IPS-20b (cell line): ENCODE data around the gene CEP131.

Source experiments
- H3K27ac ChIP-seq: one replicate; pipeline ENCODE4 v1.5.1; 2013; ENCODE audit warnings: low read length
- H3K27me3 ChIP-seq: 2 replicates; pipeline ENCODE4 v1.6.1; 2013; ENCODE audit warnings: mild to moderate bottlenecking, low read length, inconsistent platforms; ENCODE audit not compliant: insufficient read depth
- H3K36me3 ChIP-seq: 2 replicates; pipeline ENCODE4 v1.6.1; 2013; ENCODE audit warnings: low read depth, mild to moderate bottlenecking, inconsistent platforms, low read length, moderate library complexity; ENCODE audit not compliant: insufficient read depth
- H3K4me1 ChIP-seq: 2 replicates; pipeline ENCODE4 v1.6.1; 2013; ENCODE audit warnings: mild to moderate bottlenecking, control low read depth, inconsistent platforms, low read length, moderate library complexity; ENCODE audit not compliant: insufficient read depth
- H3K4me3 ChIP-seq: 2 replicates; pipeline ENCODE4 v1.5.1; 2013; ENCODE audit warnings: mild to moderate bottlenecking, low read length, inconsistent platforms
- H3K9ac ChIP-seq: 2 replicates; pipeline ENCODE4 v1.6.1; 2013; ENCODE audit warnings: low read depth, mild to moderate bottlenecking, inconsistent platforms, low read length, moderate library complexity
- H3K9me3 ChIP-seq: 2 replicates; pipeline ENCODE4 v1.6.1; 2013; ENCODE audit warnings: mild to moderate bottlenecking, low read depth, low read length, inconsistent platforms; ENCODE audit not compliant: insufficient read depth

Gene CEP131

GRCh38 chr17:81259058-81259605 lies 36.4 kb upstream of the CEP131 start:
- Histone ChIP-seq H3K9me3 (no peaks in the 10 kb centered on the region), H3K27me3 (no peaks in the 10 kb centered on the region), H3K9ac (no peak overlapping the region), H3K4me1 (no peaks in the 10 kb centered on the region), H3K36me3 (no peaks in the 10 kb centered on the region), H3K27ac (no peak overlapping the region), H3K4me3 (no peak overlapping the region)

- no peaks in the 10 kb centered on the region for H3K4me1 ChIP-seq
- H3K9ac ChIP-seq: no peak overlapping the region
- H3K9me3 ChIP-seq: no peaks in the 10 kb centered on the region
- H3K27me3 ChIP-seq: no peaks in the 10 kb centered on the region
- no peak overlapping the region for H3K4me3 ChIP-seq
- H3K36me3 ChIP-seq: no peaks in the 10 kb centered on the region
- no peak overlapping the region for H3K27ac ChIP-seq
Observed at GRCh38 chr17:81258292-81258691, 35.5 kb upstream of the CEP131 start.

GRCh38 chr17:81257533-81257932 lies 34.8 kb upstream of the CEP131 start:
- Histone ChIP-seq H3K4me1 (no peaks in the 10 kb centered on the region), H3K27ac (no peak overlapping the region), H3K9me3 (no peaks in the 10 kb centered on the region), H3K36me3 (no peaks in the 10 kb centered on the region), H3K27me3 (no peaks in the 10 kb centered on the region), H3K4me3 (no peak overlapping the region), H3K9ac (no peak overlapping the region)

GRCh38 chr17:81256616-81257015 lies 33.9 kb upstream of the CEP131 start:
- Histone ChIP-seq H3K36me3 (no peaks in the 10 kb centered on the region), H3K4me3 (no peak overlapping the region), H3K27ac (no peak overlapping the region), H3K27me3 (no peaks in the 10 kb centered on the region), H3K4me1 (no peaks in the 10 kb centered on the region), H3K9me3 (no peaks in the 10 kb centered on the region), H3K9ac (no peak overlapping the region)

- no peaks in the 10 kb centered on the region for H3K9me3 ChIP-seq
- H3K27ac ChIP-seq: no peak overlapping the region
- H3K27me3 ChIP-seq: no peaks in the 10 kb centered on the region
- H3K4me1 ChIP-seq: no peaks in the 10 kb centered on the region
- no peak overlapping the region for H3K9ac ChIP-seq
- no peak overlapping the region for H3K4me3 ChIP-seq
- H3K36me3 ChIP-seq: no peaks in the 10 kb centered on the region
Observed at GRCh38 chr17:81254955-81255717, 32.4 kb upstream of the CEP131 start.

GRCh38 chr17:81253358-81254131 lies 30.8 kb upstream of the CEP131 start:
- no peaks in the 10 kb centered on the region for H3K36me3 ChIP-seq
- no peaks in the 10 kb centered on the region for H3K4me1 ChIP-seq
- H3K27me3 ChIP-seq: no peaks in the 10 kb centered on the region
- H3K4me3 ChIP-seq: no peak overlapping the region
- H3K9ac ChIP-seq: no peak overlapping the region
- H3K9me3 ChIP-seq: no peaks in the 10 kb centered on the region
- no peak overlapping the region for H3K27ac ChIP-seq

- Histone ChIP-seq H3K27me3 (no peaks in the 10 kb centered on the region), H3K4me1 (no peaks in the 10 kb centered on the region), H3K4me3 (no peak overlapping the region), H3K36me3 (no peaks in the 10 kb centered on the region), H3K9ac (no peak overlapping the region), H3K27ac (no peak overlapping the region), H3K9me3 (no peaks in the 10 kb centered on the region)
Observed at GRCh38 chr17:81252987-81253329, 30.2 kb upstream of the CEP131 start.

- Histone ChIP-seq H3K27me3 (no peaks in the 10 kb centered on the region), H3K9ac (no peak overlapping the region), H3K9me3 (no peaks in the 10 kb centered on the region), H3K36me3 (no peaks in the 10 kb centered on the region), H3K4me3 (no peak overlapping the region), H3K27ac (no peak overlapping the region), H3K4me1 (no peaks in the 10 kb centered on the region)
Observed at GRCh38 chr17:81252326-81252986, 29.7 kb upstream of the CEP131 start.

GRCh38 chr17:81251709-81252301 lies 29.0 kb upstream of the CEP131 start:
- no peak overlapping the region for H3K4me3 ChIP-seq
- no peak overlapping the region for H3K27ac ChIP-seq
- no peaks in the 10 kb centered on the region for H3K9me3 ChIP-seq
- H3K4me1 ChIP-seq: no peaks in the 10 kb centered on the region
- H3K9ac ChIP-seq: no peak overlapping the region
- H3K27me3 ChIP-seq: no peaks in the 10 kb centered on the region
- no peaks in the 10 kb centered on the region for H3K36me3 ChIP-seq

GRCh38 chr17:81251094-81251708 lies 28.4 kb upstream of the CEP131 start:
- H3K4me3 ChIP-seq: no peak overlapping the region
- no peaks in the 10 kb centered on the region for H3K36me3 ChIP-seq
- no peak overlapping the region for H3K9ac ChIP-seq
- H3K27ac ChIP-seq: no peak overlapping the region
- no peaks in the 10 kb centered on the region for H3K9me3 ChIP-seq
- H3K4me1 ChIP-seq: no peaks in the 10 kb centered on the region
- no peaks in the 10 kb centered on the region for H3K27me3 ChIP-seq
